Tibial nerve (tissue), 4 donors: Measurements from ENCODE around the gene SERINC5. TPM values are rescaled to one million over a fixed set of nuclear protein-coding genes. Genes with fewer than 3 reads are reported as not detected.
"Not testable (repeated sequence)": the region's sequence is repeated elsewhere in the genome, so short reads cannot be mapped to it uniquely, and the experiment has no call there.

Experiments
- DNase-seq, 2 donors: peaks; one replicate each; pipeline ENCODE4 v3.0.0-alpha.2; 2019; ENCODE audit warnings: low spot score in 2 of 2
- H3K27ac ChIP-seq, 4 donors: fragments of 200-600 bp; sonication (generic) in 3 of 4; one replicate each; pipeline ENCODE4 v1.5.1; 2017 to 2019; ENCODE audit warnings: mild to moderate bottlenecking in 1 of 4
- H3K27me3 ChIP-seq, 2 donors: fragments of 200-600 bp; sonication (generic) in 1 of 2; one replicate each; pipeline versions ENCODE4 v1.5.1 to v1.6.0; 2017 to 2019
- H3K36me3 ChIP-seq, 3 donors: fragments of 200-600 bp; sonication (generic); one replicate each; pipeline ENCODE4 v1.5.1; 2018 to 2019
- H3K4me1 ChIP-seq, 4 donors: fragments of 200-600 bp; sonication (generic) in 3 of 4; one replicate each; pipeline ENCODE4 v1.5.1; 2017 to 2019
- H3K4me3 ChIP-seq, 4 donors: fragments of 200-600 bp; sonication (generic) in 3 of 4; one replicate each; pipeline ENCODE4 v1.5.1; 2017 to 2019; ENCODE audit warnings: mild to moderate bottlenecking in 1 of 4, moderate library complexity in 1 of 4
- H3K9me3 ChIP-seq, 4 donors: fragments of 200-600 bp; sonication (generic) in 3 of 4; one replicate each; pipeline ENCODE4 v1.5.1; 2017 to 2019
- EP300 ChIP-seq, 2 donors: sonication (generic); formaldehyde crosslinking; IDR thresholded peaks; one replicate each; pipeline ENCODE4 v1.6.1; 2017; ENCODE audit warnings: antibody characterized with exemption in 2 of 2, mild to moderate bottlenecking in 1 of 2
- POLR2A ChIP-seq, 2 donors: fragments of 450-650 bp; IDR thresholded peaks; one replicate each; pipeline ENCODE4 v1.6.1; 2017; ENCODE audit warnings: antibody characterized with exemption in 2 of 2, mild to moderate bottlenecking in 2 of 2, moderate library complexity in 2 of 2
- WGBS, 2 donors: methylation state at CpG; one replicate each; pipeline ENCODE4 v1.1.5; 2018; 5-methylcytosine and 5-hydroxymethylcytosine counted together
- total RNA-seq, 4 donors: library from RNA; depleted of rRNA; stranded (reverse); fragments of >200 nt; gene quantifications; one replicate each; pipeline ENCODE4 v1.1.0, GENCODE V29; 2016
- TF ChIP-seq, protein P1 (sequence below), 5 experiments: fragments of 200-600 bp in 3 of 5; fragments of 450-650 bp in 2 of 5; sonication (generic) in 3 of 5; IDR thresholded peaks; one replicate each; pipeline ENCODE4 v1.5.1; 2016 to 2019; ENCODE audit warnings: antibody characterized with exemption in 5 of 5, mild to moderate bottlenecking in 3 of 5, moderate library complexity in 2 of 5

Gene SERINC5
- total RNA-seq, 4 donors from 2014 or later = 29.1 to 35.8 (median 32.3) TPM

DNA sequence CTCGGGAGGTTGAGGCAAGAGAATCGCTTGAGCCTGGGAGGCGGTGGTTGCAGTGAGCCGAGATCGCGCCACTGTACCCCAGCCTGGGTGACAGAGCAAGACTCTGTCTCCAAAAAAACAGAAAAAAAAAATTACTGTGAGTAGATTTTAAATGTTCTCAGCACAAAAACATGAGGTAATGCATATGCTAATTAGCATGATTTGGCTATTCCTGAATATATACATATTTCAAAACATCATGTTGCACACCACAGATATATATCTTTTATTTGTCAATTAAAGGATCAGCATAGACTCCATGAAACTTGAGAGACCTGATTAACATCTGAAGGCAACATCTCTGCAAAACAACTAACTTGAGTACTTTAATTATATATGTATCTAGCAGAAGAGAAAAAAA lies 117.4 kb downstream of the SERINC5 start:
- H3K36me3 ChIP-seq = peaks cover 0 to 14% (median 0%) of the 10 kb centered on the region in 3 donors
- H3K4me3 ChIP-seq = no peak overlapping the region
- H3K4me1 ChIP-seq = peaks cover 0 to 52% (median 23%) of the 10 kb centered on the region in 4 donors
- no peak for DNase-seq
- peak overlapping the region in 1 of 4 donors; percentile 8 for H3K27ac ChIP-seq
- H3K27me3 ChIP-seq = no peaks in the 10 kb centered on the region
- no peak for TF ChIP-seq EP300 (IDR thresholded peaks at IDR 0.05)
- TF ChIP-seq, protein P1, sequence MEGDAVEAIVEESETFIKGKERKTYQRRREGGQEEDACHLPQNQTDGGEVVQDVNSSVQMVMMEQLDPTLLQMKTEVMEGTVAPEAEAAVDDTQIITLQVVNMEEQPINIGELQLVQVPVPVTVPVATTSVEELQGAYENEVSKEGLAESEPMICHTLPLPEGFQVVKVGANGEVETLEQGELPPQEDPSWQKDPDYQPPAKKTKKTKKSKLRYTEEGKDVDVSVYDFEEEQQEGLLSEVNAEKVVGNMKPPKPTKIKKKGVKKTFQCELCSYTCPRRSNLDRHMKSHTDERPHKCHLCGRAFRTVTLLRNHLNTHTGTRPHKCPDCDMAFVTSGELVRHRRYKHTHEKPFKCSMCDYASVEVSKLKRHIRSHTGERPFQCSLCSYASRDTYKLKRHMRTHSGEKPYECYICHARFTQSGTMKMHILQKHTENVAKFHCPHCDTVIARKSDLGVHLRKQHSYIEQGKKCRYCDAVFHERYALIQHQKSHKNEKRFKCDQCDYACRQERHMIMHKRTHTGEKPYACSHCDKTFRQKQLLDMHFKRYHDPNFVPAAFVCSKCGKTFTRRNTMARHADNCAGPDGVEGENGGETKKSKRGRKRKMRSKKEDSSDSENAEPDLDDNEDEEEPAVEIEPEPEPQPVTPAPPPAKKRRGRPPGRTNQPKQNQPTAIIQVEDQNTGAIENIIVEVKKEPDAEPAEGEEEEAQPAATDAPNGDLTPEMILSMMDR (IDR thresholded peaks at IDR 0.05) = no peak
- no peak for TF ChIP-seq POLR2A (IDR thresholded peaks at IDR 0.05)
- no peaks in the 10 kb centered on the region for H3K9me3 ChIP-seq
- WGBS, 2 donors = 94 to 100% methylated on average over 6 of the region's 6 CpGs

DNA sequence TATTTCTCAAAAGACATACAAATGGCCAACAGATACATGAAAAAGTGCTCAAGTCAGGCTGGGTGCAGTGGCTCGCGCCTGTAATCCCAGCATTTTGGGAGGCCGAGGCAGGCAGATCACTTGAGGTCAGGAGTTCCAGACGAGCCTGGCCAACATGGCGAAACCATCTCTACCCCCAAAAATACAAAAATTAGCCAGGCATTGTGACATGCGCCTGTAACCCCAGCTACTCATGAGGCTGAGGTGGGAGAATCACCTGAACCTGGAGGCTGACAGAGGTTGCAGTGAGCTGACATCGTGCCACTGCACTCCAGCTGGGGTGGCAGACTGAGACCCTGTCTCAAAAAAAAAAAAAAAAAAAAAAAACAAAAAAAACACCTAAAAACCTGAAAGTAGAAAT lies 119.0 kb downstream of the SERINC5 start:
- Histone ChIP-seq H3K27ac (peak overlapping the region in 1 of 4 donors; percentile 62), H3K36me3 (peaks cover 0 to 11% (median 0%) of the 10 kb centered on the region in 3 donors), H3K4me1 (peaks cover 0 to 40% (median 18%) of the 10 kb centered on the region in 4 donors)
- H3K9me3 ChIP-seq, H3K27me3 ChIP-seq, DNase-seq, H3K4me3 ChIP-seq: not testable (repeated sequence)
- WGBS, 2 donors = 89 to 98% methylated on average over 7 of the region's 7 CpGs

DNA sequence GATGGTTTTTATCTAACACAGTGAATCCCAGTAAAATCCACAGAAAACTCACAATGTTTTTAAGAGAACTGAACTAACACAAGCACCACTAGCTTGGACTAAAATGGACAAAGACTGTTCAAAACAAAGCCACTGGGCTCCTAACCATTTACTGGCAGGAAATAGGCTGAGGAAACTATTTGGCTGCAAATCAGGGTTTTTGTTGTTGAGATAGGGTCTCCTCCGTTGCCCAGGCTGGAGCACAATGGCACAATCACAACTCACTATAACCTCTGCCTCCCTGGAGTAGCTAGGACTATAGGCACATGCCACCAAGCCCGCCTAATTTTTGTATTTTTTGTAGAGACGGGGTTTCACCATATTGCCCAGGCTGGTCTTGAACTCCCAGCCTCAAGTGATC lies 121.0 kb downstream of the SERINC5 start:
- peaks cover 0 to 11% (median 0%) of the 10 kb centered on the region in 3 donors for H3K36me3 ChIP-seq
- peak overlapping the region in 2 of 4 donors; percentile 38 to 62 for H3K27ac ChIP-seq
- H3K9me3 ChIP-seq = no peaks in the 10 kb centered on the region
- no peak for DNase-seq
- H3K4me3 ChIP-seq = no peak overlapping the region
- TF ChIP-seq POLR2A (IDR thresholded peaks at IDR 0.05) (no peak), EP300 (IDR thresholded peaks at IDR 0.05) (no peak)
- TF ChIP-seq, protein P1 (IDR thresholded peaks at IDR 0.05) = no peak
- no peaks in the 10 kb centered on the region for H3K27me3 ChIP-seq
- H3K4me1 ChIP-seq = peaks cover 0 to 21% (median 4%) of the 10 kb centered on the region in 4 donors
- WGBS, 2 donors = 48% methylated on average over 3 of the region's 3 CpGs

DNA sequence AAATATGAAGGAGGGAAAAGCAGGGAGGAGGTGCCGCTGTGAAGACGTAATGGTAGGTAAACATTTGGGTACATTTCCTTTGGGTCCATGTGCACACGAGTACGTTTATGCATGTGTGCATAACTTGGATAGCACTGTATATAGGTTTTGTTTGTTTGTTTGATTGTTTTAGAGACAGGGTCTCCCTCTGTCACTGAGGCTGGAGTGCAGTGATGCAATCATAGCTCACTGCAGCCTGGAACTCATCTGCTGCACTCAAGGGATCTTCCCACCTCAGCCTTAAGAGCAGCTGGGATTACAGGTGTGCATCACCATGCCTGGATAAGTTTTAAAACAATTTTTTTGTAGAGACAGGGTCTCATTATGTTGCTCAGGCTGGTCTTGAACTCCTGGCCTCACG lies 126.7 kb downstream of the SERINC5 start:
- H3K27ac ChIP-seq = no peak overlapping the region
- TF ChIP-seq, protein P1 (IDR thresholded peaks at IDR 0.05) = no peak
- TF ChIP-seq POLR2A (IDR thresholded peaks at IDR 0.05) (no peak), EP300 (IDR thresholded peaks at IDR 0.05) (no peak)
- DNase-seq = no peak
- no peaks in the 10 kb centered on the region for H3K36me3 ChIP-seq
- no peak overlapping the region for H3K4me3 ChIP-seq
- whole genome bisulfite sequencing, 2 donors = 75 to 76% methylated on average over 5 of the region's 5 CpGs
- peaks cover 0 to 17% (median 5%) of the 10 kb centered on the region in 4 donors for H3K4me1 ChIP-seq
- no peaks in the 10 kb centered on the region for H3K9me3 ChIP-seq
- H3K27me3 ChIP-seq = no peaks in the 10 kb centered on the region

DNA sequence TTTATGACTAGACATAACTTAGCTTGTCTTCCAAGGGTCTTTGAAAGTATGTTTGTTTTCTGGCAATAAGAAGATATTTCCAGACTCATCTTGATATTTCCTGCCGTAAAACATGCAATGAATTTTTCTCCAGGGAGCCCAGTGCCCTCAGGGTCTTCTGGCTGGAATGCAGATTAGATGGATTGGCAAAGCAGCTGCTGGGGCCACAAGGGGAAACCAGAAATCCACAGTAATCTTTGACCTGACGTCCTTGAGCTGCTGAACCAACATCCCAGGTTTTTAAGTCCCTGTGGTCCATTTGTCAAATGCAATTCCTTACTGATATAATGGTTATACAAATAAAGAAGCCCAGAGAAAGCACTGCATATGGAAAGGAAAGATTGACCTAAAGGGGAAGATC lies 127.7 kb downstream of the SERINC5 start:
- no peak for DNase-seq
- Histone ChIP-seq H3K9me3 (no peaks in the 10 kb centered on the region), H3K36me3 (no peaks in the 10 kb centered on the region), H3K27me3 (no peaks in the 10 kb centered on the region), H3K4me3 (no peak overlapping the region), H3K4me1 (peaks cover 0 to 14% (median 4%) of the 10 kb centered on the region in 4 donors), H3K27ac (no peak overlapping the region)
- 34 to 36% methylated on average over 2 of the region's 2 CpGs for WGBS, 2 donors
- TF ChIP-seq, protein P1 (IDR thresholded peaks at IDR 0.05) = no peak
- no peak for TF ChIP-seq EP300 (IDR thresholded peaks at IDR 0.05)
- TF ChIP-seq POLR2A (IDR thresholded peaks at IDR 0.05) = no peak

DNA sequence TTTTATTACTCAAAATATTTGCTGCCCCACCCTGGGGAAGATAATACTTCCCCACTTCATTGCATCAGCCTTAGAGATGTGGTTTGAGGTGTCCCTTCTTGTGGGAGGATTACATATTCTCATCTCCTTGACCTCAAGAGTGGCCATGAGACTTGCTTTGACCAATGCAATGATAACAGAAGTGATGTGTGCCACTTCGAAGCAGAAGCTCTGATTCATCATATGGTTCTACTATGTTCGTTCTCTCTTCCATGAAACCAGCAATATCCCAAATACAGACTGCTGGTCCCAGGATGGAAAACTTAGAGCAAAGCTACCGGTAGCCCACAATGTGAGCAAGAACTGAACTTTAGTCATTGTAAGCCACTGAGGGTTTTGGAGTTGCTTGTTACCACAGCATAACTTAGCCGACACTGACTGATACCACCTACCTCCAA lies 128.7 kb downstream of the SERINC5 start:
- Histone ChIP-seq H3K4me3 (no peak overlapping the region), H3K4me1 (peaks cover 0 to 14% (median 4%) of the 10 kb centered on the region in 4 donors), H3K27ac (no peak overlapping the region), H3K36me3 (no peaks in the 10 kb centered on the region), H3K9me3 (no peaks in the 10 kb centered on the region), H3K27me3 (no peaks in the 10 kb centered on the region)
- peak in 1 of 2 donors; percentile 18 for DNase-seq
- 80 to 88% methylated on average over 4 of the region's 4 CpGs for WGBS, 2 donors
- TF ChIP-seq, protein P1 (IDR thresholded peaks at IDR 0.05) = no peak
- peak; percentile 16 to 80 for TF ChIP-seq EP300 (IDR thresholded peaks at IDR 0.05)
